ENCODE results near the gene SLC49A3. TPM values are rescaled to one million over a fixed set of nuclear protein-coding genes. Genes with fewer than 3 reads are reported as not detected.
"Not testable (repeated sequence)": the region's sequence is repeated elsewhere in the genome, so short reads cannot be mapped to it uniquely, and the experiment has no call there.

SLC49A3 gene
- total RNA-seq, 1 donor from 2014 or later: 0.53 TPM

- peaks cover 35% of the 10 kb centered on the region for H3K36me3 ChIP-seq (ENCODE audit: control insufficient read depth, insufficient read depth, low read length)
- FAIRE-seq: no peak
- no peaks in the 10 kb centered on the region for H3K27me3 ChIP-seq (ENCODE audit: control insufficient read depth, insufficient read depth, low read length)
- H3K4me3 ChIP-seq (ENCODE audit: low read depth, low read length): no peak overlapping the region
- no peak for TF ChIP-seq CTCF (IDR thresholded peaks at IDR 0.05; ENCODE audit: insufficient read depth, low read length, severe bottlenecking)
- no peak for DNase-seq (ENCODE audit: low read depth)
Measured at GRCh38 chr4:732911-733630, 44.1 kb upstream of the SLC49A3 start.

DNA sequence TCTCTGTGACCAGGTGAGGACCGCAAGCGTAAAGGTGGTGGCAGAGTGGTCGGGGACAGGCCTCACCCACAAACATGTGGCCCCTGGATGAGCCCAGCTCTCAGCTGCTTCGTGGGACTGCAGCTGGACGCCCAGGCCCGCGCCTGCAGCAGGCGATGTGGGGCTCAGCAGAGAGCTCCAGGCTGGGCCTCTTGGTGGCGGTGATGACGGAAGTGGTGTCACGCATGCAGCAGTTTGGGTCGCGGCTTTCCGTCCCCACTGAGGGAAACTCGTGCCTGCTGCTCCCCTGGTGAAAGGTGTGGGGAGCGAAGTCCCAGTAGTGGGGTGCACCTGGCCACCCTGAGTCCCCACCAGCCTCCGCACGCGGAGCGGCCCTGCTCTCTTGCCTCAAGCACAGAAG, 43.5 kb upstream of the SLC49A3 start:
- no peak for TF ChIP-seq CTCF (IDR thresholded peaks at IDR 0.05; ENCODE audit: insufficient read depth, low read length, severe bottlenecking)
- peaks cover 35% of the 10 kb centered on the region for H3K36me3 ChIP-seq (ENCODE audit: control insufficient read depth, insufficient read depth, low read length)
- FAIRE-seq (no peak), DNase-seq (ENCODE audit: low read depth) (no peak)
- H3K27me3 ChIP-seq (ENCODE audit: control insufficient read depth, insufficient read depth, low read length): no peaks in the 10 kb centered on the region
- no peak overlapping the region for H3K4me3 ChIP-seq (ENCODE audit: low read depth, low read length)

GRCh38 chr4:731954-732353, 43.0 kb upstream of the SLC49A3 start:
- H3K27me3 ChIP-seq (ENCODE audit: control insufficient read depth, insufficient read depth, low read length); DNase-seq (ENCODE audit: low read depth); FAIRE-seq; H3K4me3 ChIP-seq (ENCODE audit: low read depth, low read length): not testable (repeated sequence)
- peaks cover 32% of the 10 kb centered on the region for H3K36me3 ChIP-seq (ENCODE audit: control insufficient read depth, insufficient read depth, low read length)

GRCh38 chr4:730946-731904, 42.3 kb upstream of the SLC49A3 start:
- H3K27me3 ChIP-seq (ENCODE audit: control insufficient read depth, insufficient read depth, low read length); DNase-seq (ENCODE audit: low read depth); FAIRE-seq; H3K4me3 ChIP-seq (ENCODE audit: low read depth, low read length): not testable (repeated sequence)
- peaks cover 32% of the 10 kb centered on the region for H3K36me3 ChIP-seq (ENCODE audit: control insufficient read depth, insufficient read depth, low read length)

DNA sequence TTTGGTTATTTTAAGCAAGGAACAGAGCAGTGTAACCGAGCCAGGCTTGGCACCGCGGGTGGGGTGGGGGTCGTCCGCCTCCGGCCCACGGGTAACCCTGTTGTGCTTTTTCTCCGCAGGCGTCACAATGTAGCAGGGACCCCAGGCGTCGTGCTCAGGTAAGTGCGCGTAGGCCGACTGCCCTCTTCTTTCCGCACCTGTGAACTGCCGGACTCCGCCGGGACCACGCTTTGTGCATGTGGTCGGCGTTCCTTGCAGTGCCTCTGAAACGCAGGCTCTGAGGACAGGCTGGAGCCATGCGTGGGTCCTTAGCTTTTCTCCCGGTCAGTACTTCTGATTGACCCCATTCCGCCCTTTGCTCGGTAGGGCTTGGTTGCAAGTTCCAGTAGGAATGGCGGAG, 41.6 kb upstream of the SLC49A3 start:
- TF ChIP-seq CTCF (IDR thresholded peaks at IDR 0.05; ENCODE audit: insufficient read depth, low read length, severe bottlenecking): no peak
- Histone ChIP-seq H3K27me3 (ENCODE audit: control insufficient read depth, insufficient read depth, low read length) (no peaks in the 10 kb centered on the region), H3K36me3 (ENCODE audit: control insufficient read depth, insufficient read depth, low read length) (peaks cover 30% of the 10 kb centered on the region), H3K4me3 (ENCODE audit: low read depth, low read length) (no peak overlapping the region)
- DNase-seq (ENCODE audit: low read depth) (no peak), FAIRE-seq (no peak)

DNA sequence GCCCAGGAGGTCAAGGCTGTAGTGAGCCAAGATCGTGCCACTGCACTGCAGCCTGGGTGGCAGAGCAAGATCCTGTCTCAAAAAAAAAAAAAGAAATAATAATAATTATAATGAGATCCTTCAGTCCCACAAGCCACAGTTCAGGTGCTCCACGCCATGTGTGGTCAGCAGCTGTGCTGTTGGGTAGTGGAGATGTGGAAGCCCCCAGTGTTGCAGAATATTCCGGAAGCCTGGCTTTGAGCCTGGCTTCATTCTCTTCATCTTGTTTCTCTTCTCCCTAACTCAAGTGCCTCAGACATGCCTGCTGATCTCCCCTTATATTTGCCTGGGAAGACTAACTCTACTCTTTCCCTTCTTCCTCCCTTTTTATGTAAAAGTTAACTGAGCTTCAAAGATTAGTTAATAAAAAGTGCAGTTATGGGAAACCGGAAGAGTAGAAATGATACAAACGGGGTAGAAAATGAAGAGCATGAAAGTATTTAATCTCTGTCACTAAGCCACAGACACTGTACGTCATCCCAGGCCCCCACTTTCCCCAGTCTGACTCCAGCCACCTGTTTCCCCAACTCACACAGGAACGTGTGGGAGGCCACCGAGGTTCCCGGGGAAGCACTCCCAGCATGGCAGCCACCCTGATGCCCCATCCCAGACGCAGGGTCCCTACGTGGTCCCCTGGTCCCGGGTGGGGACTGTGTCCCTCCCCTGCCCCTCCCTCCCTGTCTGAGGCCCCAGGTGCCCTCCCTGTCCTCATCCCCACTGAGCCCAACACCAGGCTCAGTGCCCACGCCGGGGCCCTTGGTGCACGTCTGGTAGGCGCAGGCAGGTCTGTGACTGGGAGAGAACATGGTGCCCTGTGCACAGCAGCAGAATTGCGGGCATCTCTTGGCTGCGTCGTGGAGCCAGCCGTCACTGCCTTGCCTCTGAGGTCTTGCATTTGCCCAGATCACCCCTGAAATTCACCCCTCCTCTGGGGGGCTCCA, 40.7 kb upstream of the SLC49A3 start:
- FAIRE-seq (no peak), DNase-seq (ENCODE audit: low read depth) (no peak)
- H3K4me3 ChIP-seq (ENCODE audit: low read depth, low read length): no peak overlapping the region
- H3K36me3 ChIP-seq (ENCODE audit: control insufficient read depth, insufficient read depth, low read length): peaks cover 25% of the 10 kb centered on the region
- no peaks in the 10 kb centered on the region for H3K27me3 ChIP-seq (ENCODE audit: control insufficient read depth, insufficient read depth, low read length)
- no peak for TF ChIP-seq CTCF (IDR thresholded peaks at IDR 0.05; ENCODE audit: insufficient read depth, low read length, severe bottlenecking)
